ENCODE measurements around the gene ZNF700.
A peak's percentile ranks its signal among the peaks of the same experiment; 100 is the strongest.
"Not testable (repeated sequence)": the region's sequence is repeated elsewhere in the genome, so short reads cannot be mapped to it uniquely, and the experiment has no call there.

Gene ZNF700

DNA sequence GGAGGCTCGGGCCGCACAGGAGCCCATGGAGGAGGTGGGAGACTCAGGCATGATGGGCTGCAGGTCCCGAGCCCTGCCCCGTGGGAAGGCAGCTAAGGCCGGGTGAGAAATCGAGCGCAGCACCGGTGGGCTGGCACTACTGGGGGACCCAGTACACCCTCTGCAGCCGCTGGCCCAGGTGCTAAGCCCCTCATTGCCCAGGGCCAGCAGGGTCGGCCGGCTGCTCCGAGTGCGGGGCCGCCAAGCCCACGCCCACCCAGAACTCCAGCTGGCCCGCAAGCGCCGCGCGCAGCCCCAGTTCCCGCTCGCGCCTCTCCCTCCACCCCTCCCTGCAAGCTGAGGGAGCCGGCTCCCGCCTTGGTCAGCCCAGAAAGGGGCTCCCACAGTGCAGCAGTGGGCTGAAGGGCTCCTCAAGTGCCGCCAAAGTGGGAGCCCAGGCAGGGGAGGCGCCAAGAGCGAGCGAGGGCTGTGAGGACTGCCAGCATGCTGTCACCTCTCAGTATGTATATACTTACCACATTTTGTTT, 16.5 kb downstream of the ZNF700 start:
- DNase-seq, result not testable (repeated sequence)

DNA sequence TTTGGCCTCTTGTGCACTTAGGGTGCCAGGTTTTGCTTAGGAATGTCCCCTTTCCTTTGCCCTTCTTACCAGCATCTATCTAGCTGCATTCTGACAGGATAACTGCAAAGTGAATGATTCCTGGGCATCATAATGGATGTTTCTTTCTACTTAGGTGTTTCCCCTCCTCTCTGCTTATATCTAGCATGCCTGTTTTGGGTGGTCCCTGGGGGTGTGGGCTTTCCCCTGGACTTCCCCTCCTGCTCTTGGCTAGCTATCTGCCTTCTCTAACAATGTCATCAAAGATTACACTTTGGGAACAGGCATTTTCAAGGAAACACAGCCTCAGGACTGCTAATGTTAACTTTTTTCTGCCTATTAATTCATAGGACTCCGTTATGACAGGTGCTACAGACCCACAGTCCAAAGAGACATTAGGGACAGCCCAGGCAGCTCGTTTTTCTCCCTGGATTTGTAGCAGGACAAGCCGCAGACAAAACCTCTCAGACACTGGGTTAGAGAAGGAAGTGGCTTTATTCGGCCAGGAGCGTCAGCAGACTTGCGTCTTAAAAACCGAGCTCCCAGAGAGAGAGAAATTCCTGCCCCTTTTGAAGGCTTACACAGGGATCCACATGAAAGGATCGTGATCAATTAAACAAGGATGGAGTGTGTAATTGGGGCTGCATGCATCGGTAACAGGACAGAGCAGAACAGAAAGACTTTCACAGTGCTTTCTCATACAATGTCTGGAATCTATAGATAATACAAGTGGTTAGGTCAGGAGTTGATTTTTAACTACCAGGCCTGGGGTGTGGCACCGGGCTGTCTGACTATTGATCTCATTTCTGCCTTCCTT, 17.3 kb downstream of the ZNF700 start:
- no peak for DNase-seq

DNA sequence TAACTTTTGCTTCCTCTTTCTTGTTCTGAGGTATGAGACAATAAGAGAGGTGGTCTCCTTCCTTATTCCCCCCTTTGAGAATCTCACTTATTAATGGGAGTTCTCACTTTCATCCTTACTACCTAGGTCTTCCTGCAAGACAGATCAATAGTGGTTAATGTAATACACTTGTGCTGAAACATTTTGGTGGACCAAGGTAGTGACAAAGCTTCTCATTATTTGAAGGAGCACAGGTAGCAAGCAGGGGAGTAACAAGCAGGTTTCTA, 17.9 kb downstream of the ZNF700 start:
- DNase-seq, result no peak

DNA sequence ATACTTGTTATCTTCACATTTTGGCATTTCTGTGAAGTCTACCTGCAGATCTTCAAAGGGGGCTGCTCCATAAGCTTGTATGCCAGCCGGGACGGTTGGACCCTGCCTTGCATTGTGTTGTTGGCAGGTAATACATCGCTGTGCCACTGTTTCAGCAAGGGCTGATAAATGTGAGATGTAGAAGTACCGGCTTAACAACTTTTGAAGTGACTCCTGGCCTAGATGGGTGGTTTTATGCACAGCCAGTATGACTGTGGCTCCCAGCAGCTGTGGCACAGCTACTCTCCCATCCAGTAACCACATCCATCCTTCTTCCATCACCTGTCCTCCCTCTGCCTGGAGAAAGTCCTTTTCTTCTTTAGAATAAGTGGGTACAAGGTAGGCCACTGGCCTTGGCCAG, 19.7 kb downstream of the ZNF700 start:
- no peak for DNase-seq

DNA sequence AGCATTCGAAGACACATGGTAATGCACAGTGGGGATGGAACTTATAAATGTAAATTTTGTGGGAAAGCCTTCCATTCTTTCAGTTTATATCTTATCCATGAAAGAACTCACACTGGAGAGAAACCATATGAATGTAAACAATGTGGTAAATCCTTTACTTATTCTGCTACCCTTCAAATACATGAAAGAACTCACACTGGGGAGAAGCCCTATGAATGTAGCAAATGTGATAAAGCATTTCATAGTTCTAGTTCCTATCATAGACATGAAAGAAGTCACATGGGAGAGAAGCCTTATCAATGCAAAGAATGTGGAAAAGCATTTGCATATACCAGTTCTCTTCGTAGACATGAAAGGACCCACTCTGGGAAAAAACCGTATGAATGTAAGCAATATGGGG, 23.7 kb downstream of the ZNF700 start:
- DNase-seq, result no peak

DNA sequence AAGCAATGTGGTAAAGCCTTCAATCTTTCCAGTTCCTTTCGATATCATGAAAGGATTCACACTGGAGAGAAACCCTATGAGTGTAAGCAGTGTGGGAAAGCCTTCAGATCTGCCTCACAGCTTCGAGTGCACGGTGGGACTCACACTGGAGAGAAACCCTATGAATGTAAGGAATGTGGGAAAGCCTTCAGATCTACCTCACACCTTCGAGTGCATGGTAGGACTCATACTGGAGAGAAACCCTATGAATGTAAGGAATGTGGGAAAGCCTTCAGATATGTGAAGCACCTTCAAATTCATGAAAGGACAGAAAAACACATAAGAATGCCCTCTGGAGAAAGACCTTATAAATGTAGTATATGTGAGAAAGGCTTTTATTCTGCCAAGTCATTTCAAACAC, 24.3 kb downstream of the ZNF700 start:
- no peak for DNase-seq

DNA sequence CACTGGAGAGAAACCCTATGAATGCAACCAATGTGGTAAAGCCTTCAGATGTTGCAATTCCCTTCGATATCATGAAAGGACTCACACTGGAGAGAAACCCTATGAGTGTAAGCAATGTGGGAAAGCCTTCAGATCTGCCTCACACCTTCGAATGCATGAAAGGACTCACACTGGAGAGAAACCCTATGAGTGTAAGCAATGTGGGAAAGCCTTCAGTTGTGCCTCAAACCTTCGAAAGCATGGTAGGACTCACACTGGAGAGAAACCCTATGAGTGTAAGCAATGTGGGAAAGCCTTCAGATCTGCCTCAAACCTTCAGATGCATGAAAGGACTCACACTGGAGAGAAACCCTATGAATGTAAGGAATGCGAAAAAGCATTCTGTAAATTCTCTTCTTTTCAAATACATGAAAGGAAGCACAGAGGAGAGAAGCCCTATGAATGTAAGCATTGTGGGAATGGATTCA, 24.7 kb downstream of the ZNF700 start:
- DNase-seq, result not testable (repeated sequence)

DNA sequence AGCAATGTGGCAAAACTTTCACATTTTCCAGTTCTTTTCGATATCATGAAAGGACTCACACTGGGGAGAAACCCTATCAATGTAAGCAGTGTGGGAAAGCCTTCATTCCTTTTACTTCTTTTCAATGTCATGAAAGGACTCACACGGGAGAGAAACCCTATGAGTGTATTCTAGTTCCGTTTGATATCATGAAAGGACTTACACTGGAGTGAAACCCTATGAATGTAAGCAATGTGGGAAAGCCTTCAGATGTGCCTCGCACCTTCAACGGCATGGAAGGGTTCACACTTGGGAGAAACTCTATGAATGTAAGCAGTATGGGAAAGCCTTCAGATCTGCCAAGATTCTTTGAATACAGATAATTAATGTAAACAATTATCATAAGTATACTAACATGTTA, 25.4 kb downstream of the ZNF700 start:
- no peak for DNase-seq

DNA sequence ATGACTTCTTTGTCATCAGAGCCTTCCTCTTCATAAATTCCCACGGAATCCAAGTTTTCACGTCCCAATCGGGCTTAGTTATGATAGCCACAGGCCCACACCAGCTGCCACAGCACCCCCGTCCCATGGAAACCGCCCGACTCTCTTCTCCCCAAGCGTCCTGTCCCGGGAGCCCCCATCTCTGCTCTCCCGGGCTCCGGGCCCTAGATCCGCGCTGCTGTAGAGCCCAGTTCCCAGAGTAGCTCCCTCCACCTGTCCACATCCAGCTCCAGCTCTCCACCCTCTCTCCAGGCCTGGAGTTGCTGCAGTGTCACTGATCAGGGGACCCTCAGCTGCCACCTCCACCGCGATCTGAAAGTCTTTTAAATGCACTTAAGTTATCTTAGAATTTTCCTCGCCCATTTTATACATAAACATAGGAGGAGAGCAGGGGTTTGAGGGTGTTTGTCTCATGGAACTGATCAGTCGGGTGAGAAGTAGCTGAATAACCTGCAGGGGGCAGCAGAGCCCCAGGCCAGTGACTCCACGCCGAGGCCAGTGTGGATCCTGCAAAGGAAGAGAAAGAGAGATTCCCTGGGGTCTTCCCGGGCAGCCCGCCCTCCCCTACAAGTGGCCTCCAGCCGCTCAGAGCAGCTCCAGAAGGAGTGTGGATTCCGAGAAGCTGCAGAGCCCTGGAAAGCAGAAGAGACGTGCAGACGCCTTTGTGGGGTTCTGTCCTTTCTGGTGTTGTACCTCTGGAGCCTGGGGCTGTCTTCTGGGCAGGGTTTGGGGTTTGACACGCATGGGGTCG, 38.9 kb downstream of the ZNF700 start:
- DNase-seq, result peak; percentile 5

DNA sequence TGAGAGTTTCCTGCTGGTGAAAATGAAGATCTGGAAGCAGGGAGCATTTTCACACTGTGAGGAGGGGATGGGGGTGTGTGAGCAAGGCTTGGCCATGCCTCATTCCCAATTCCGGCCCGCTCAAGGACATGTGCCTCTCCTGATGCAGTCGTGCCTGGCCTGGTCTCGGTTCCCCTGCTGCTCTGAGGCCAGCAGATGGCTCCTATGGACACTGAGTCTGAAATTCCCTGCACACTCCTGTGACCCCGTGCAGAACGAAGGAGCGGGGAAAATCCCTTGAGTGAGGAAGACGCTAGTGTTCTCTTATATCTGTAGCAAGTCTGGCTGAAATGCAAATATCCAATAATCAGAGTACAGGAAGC, 39.6 kb downstream of the ZNF700 start:
- no peak for DNase-seq

DNA sequence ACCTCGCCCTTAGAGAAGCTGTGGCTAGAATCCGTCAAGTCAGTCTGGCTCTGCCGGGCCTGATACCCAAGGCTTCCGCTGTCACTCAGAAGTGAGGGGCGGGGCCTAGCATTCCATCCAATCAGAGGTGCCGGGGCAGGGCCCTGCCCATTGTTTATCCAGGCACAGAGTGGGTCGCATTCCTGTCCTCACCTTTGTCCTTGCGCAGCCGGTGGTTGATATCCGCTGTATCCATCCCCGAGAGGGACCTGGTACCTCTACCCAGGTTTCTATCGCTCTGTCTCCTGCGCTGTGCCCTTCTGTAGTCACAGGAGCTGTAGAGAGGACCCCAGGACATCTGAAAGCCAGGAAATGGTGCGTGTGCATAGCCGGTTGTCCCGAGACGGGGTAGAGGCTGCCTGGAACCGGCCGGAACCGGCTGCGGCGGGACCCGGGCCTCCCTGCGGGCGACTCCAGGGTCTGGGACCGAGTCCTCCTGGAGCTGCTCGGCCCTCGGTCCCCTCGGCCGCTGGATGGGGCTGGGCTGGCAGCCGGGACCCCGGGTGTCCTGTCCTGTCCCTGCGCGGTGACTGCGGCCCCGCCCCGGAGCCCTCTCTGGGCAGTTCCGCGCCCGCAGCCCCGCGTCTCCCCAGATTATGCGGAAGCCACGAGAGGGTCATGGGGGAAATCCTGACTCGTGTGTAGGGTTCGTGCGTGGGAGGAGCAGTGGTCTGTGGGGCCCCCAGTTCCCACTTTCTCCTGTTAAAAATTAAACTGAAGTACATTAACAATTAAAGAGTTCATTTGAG, 40.1 kb downstream of the ZNF700 start, which contains the start of gene ZNF763:
Gene ZNF763, plus strand, starts transcription at position 183 of the 788 bp plus-strand sequence. Its CDS starts 169 bp downstream, at position 352.
- DNase-seq, result no peak

DNA sequence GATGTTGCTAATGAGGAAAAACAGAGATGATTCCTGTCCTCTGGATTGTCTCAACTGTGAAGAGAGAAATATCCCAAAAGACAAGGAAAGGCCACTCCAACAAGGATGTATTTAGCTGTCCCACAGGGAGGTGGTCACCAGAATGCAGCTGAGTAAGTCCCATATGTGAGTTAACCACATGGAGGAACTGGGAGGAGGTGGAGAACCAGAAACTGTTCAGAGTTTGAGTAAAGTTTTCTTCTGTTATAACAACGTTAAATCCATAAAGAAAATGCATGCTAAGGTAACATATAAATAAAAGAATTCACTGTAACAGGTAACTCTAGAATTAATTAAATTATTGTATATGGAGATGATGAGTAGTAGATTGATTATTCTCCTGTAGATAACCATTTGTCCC, 45.3 kb downstream of the ZNF700 start:
- DNase-seq, result no peak

DNA sequence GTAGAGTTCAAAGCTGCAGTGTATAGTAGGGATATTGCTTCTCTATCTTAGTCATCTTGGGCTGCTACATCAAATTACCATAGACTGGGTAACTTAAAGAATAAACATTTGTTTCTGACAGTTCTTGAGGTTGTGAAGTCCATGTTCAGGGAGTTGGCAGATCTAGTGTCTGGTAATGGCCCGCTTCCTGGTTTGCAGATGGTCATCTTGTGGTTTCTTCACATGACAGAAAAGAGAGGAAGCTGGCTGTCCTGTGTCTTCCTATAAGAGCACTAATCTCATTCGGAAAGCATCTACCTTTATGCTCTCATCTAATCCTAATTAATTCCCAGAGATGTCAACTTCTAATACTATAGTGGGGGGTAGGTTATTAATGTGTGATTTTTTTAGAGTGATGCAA, 46.1 kb downstream of the ZNF700 start:
- no peak for DNase-seq

DNA sequence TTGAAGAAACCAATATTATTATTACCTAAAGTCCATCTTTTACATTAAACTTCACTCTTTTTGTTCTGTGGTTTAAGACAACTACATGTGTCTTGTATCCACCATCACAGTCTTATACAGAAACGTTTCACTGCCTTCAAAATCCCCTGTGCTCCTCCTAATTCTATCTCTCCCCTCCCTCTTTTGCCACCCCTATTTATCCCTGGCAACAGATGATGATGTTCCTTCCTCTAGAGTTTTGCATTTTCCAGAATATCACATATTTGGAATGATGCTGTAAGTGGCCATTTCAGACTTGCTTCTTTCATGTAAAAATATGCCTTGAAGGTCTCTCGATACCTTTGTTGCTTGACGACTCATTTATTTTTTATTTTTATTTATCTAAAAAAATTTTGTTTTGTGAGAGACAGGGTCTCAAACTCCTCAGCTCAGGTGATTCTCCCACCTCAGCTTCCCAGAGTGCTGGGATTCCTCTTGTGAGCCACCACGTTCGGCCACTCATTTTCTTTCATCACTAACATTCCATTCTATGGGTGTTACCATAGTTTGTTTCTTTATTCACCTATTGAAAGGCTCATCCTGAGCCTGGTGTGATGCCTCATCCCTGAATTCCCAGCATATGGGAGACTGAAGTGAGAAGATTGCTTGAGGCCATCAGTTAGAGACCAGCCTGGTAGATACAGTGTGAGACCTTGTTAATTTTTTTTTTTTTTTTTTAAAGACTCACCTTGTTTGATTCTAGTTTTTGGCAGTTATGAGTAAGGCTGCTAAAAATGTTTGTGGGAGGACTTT, 48.3 kb downstream of the ZNF700 start:
- no peak for DNase-seq

DNA sequence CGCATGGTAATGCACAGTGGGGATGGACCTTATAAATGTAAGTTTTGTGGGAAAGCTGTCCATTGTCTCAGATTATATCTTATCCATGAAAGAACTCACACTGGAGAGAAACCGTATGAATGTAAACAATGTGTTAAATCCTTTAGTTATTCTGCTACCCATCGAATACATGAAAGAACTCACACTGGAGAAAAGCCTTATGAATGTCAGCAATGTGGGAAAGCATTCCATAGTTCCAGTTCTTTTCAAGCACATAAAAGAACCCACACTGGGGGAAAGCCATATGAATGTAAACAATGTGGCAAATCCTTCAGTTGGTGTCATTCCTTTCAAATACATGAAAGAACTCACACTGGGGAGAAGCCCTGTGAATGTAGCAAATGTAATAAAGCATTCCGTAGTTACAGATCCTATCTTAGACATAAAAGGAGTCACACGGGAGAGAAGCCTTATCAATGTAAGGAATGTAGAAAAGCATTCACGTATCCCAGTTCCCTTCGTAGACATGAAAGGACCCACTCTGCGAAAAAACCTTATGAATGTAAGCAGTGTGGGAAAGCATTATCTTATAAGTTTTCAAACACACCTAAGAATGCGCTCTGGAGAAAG, 53.7 kb downstream of the ZNF700 start:
- DNase-seq, result no peak

DNA sequence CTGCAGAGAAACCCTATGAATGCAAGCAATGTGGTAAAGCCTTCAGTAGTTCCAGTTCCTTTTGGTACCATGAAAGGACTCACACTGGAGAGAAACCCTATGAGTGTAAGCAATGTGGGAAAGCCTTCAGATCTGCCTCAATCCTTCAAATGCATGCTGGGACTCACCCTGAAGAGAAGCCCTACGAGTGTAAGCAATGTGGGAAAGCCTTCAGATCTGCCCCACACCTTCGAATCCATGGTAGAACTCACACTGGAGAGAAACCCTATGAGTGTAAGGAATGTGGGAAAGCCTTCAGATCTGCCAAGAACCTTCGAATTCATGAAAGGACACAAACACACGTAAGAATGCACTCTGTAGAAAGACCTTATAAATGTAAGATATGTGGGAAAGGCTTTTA, 54.6 kb downstream of the ZNF700 start:
- no peak for DNase-seq

DNA sequence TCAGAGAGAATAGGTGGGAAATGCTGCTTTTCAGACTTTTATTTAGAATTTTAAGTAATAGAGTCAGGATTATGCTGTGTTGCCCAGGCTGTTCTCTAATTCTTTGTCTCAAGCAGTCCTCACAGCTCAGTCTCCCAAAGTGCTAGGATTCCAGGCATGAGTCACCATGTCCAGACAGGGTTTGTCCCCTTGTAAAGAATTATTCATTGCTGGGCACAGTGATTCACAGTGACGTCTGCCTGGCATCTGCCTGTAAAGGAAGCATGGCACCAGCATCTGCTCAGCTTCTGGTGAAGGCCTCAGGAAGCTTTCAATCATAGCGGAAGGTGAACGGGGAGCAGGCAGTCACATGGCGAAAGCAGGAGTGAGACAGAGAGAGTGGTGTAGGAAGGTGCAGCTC, 57.6 kb downstream of the ZNF700 start:
- DNase-seq, result no peak

DNA sequence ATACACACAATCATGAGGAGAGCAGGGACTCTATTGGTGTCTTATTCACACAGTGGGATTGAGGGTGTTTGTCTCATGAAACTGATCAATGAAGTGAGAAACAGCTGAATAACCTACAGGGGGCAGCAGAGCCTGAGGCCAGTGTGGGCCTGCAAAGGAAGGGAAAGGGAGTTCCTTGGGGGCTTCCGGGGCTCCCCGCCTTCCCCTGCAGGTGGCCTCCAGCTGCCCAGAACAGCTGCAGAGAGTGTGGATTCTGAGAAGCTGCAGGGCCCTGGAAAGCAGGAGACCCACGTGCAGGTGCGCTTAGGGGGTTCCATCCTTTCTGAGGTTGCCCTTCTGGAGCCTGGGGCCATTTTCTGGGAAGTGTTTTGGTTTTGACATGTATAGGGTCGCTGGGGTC, 60.1 kb downstream of the ZNF700 start:
- no peak for DNase-seq

DNA sequence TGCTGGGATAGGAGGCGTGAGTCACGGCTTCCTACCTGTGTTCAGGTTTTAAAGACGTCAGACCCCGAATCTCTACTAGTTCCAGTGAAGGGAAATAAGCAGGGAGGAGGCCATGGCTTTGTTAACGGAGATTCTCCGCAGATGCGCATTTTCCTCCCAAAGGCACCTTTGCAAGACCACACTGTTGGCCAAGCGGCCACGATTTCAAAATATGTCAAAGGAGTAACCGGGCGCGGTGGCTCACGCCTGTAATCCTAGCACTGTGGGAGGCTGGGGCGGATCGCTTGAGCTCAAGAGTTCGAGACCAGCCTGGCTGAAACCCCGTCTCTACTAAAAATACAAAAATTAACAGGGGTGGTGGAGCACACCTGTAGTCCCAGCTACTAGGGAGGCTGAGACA, 61.8 kb downstream of the ZNF700 start:
- DNase-seq, result no peak

DNA sequence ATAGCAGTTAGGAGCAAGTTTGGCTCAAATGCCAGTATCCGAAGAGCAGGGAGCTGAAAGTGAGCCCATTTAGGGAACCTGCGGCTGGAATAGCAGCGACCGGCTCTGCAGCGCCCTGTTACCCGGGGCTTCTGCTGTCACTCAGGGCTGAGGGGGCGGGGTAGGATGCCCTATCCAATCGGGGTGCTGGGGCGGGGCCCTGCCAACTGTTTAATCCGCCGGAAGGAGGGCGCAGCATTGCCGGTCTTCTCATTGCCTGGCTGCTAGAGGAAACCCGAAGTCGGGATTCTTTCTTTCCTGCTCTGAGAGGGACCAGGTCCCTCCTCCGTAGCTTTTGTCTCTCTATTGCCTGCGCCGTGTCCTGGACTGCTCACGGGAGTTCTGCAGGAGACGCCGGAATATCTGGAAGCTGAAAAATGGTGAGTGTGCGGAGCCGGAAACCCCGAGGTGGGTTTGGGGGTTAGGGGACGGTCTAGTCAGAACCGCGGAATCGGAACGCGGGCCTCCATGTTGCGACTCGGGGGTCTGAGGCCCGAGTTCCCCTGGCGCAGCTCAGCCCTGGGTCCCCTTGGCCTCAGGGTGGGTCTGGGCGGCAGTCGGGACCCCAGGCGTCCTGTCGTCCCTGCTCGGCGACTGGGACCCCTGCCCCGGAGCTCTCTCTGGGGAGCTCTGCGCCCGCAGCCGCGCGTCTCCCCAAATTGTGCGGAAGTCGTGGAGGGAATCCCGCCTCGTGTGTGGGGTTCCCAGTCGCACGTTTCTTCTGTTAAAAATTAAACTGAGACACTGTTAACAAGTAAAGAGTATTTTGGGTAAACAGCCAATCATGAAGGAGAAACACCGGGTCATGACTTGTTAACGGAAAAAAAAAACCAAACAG, 62.7 kb downstream of the ZNF700 start:
- peak; percentile 83 for DNase-seq

DNA sequence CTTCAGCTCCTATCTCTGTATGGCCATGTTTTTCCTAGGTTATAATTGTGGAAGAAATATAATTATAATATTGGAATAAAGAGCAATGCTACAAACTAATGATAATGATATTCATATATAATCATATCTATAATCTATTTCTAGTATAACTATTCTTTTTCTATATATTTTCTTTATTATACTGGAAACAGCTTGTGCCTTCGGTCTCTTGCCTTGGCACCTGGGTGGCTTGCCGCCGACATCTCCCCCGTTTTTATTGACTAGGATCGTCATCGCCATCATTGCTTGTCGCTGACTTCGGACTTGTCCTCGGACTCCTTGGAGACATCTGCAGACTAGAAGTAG, 64.2 kb downstream of the ZNF700 start:
- no peak for DNase-seq

All from NCI-H2171 treated with DMSO at 0.1 percent for 48 hours (cell line).